OCI-LY1 (cell line): ENCODE measurements around the gene BTBD19.

Source experiments
- CTCF ChIP-seq: fragments of 200-600 bp; sonication (generic), shearing (Covaris generic); IDR thresholded peaks from 2 replicates; pipeline ENCODE4 v1.5.1; 2017; ENCODE audit warnings: mild to moderate bottlenecking, antibody characterized with exemption, low read length, moderate library complexity, mixed read lengths
- EZH2 ChIP-seq: fragments of 200-600 bp; sonication (generic), shearing (Covaris generic); IDR thresholded peaks from 2 replicates; pipeline ENCODE4 v1.8.0; 2017; ENCODE audit warnings: borderline replicate concordance, mixed run types, mild to moderate bottlenecking, antibody characterized with exemption, low read length, moderate library complexity, mixed read lengths

- TF ChIP-seq CTCF, result no peak
- TF ChIP-seq EZH2, result no peak
These were observed 18.3 kb downstream of the BTBD19 start for GRCh38 chr1:44826375-44827196.
